GM21447 (cell line): Measurements from ENCODE around the gene TRAF3IP3.

Experiments
- ATAC-seq: cut with Tn5 transposase; IDR thresholded peaks from one replicate; pipeline ENCODE4 v1.9.1; 2021; ENCODE audit not compliant: unreplicated experiment

The TRAF3IP3 gene, protein sequence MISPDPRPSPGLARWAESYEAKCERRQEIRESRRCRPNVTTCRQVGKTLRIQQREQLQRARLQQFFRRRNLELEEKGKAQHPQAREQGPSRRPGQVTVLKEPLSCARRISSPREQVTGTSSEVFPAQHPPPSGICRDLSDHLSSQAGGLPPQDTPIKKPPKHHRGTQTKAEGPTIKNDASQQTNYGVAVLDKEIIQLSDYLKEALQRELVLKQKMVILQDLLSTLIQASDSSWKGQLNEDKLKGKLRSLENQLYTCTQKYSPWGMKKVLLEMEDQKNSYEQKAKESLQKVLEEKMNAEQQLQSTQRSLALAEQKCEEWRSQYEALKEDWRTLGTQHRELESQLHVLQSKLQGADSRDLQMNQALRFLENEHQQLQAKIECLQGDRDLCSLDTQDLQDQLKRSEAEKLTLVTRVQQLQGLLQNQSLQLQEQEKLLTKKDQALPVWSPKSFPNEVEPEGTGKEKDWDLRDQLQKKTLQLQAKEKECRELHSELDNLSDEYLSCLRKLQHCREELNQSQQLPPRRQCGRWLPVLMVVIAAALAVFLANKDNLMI

DNA sequence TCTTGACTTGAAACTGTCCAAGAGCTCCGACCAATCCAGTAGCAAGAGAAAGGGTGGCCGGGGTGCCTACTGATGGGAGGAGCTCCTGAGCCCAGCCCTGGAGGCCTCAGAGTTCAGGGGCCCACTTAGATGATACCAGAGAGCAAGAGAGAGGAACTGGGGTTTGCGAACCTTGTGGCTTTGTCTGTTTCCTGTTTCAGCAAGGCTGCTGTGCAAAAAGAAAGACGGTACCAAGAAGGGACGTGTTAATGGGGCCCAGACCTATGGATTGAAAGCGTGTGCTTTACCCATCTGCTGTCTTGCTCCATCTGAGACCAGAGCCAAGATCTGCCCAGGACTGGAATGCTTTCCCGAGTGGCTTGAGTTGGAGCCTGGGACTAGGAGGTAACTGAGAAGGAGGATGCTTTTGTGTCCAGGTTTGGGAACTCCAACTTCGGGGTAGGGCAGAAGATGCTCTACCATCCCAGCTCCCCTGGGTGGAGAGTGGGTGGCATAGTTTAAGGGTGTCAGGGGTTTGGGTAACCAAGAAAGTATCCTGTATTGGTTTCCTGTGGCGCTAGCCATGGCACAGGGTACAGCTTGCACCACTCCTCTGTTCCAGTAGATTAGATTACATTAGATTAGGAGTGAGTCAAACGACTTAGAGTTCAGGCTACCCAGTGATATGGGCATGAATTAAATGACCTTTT, at the start of gene TRAF3IP3:
TSS of gene TRAF3IP3 (plus strand) at position 128 of the 689 bp plus-strand sequence. CDS start 3,987 bp downstream, outside the sequence.
- ATAC-seq: peak; percentile 66

DNA sequence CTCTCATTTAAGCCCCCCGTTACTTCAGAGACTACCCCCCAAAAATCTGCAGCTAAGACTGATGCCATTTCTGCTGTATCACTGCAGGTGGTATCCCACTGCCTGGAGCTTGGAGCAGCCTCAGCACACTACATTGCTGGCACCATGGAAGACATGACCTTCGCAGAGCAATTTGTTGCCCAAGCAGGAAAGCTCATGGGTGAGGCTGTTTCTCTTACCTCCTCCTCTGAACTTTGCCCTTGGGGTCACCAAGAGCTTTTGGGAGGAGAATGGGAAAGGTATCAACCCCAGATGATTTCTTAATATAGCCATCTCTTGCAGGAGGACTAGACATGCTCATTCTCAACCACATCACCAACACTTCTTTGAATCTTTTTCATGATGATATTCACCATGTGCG, 49.2 kb upstream of the TRAF3IP3 start:
- ATAC-seq: no peak

DNA sequence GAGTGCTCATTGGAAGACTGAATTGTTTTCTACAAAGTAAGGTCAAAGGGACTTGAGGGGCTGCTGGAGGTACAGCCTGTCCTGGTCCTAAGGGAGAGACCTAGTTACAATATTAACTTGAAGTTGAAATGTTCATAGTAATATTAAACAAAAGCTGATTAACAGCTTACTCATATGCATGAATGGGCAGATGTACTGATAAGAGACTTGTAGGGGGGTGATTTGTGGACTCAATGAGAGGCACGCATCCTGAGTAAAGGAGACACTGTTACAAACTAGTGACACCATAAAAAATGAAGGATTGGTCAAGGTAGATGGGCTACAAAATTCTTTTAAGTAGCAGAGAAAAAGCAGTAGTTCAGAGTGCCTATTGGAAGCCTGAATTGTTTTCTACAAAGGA, 48.5 kb upstream of the TRAF3IP3 start:
- ATAC-seq: no peak

DNA sequence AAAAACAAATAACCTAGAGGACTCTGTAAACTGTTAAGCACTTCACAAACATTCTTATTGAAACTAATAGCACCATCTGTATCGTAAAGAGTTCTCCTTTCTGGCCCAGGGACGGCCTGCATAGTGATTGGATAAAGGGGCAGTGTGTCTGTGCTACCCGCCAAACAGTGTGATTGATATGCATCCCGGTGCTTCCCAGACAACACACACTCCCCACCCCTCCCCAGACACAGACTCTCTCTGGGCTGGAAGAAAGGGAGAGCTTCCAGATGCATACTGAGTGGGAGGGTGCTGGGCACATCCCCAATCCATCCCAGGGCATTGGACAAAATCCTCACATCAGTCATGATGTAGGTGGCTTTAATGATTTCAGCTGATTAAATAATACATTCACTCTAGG, 47.6 kb upstream of the TRAF3IP3 start:
- ATAC-seq: no peak

DNA sequence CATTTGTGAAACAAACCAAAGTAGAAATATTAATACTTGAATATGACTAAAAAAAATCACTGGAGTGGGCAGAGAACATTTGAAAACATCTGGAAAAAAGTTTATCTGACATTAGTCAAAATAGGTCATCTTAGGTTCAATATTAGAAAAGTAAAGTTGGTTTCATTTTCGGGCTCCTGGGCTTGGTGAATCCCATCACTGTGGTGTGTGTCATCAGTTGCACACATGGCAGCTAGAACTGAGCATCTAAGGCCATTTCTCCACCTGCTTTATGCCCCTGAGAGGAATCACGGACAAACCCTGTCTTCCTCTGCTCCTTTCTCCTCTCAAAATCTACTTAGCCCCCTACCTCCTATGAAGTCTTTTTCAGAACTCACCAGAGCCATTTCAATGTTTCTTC, 45.8 kb upstream of the TRAF3IP3 start:
- no peak for ATAC-seq

DNA sequence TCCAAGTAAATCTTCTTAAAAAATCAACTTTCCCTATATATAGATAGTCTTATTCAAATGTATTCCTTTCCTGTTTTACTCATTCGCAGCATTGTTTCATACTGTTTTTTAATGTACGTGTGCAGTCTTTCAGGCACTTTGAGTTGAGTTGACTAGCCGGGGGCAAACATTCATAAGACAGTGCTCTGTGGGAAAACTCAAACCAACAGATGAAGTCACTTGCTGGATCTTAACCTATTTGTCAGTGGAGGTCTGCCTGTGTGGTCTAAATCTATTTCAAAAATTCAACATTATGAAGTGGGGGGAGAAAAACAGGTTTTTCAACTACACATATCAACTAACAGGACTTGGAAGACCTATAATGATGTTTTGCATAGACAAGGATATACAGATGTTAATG, 45.0 kb upstream of the TRAF3IP3 start:
- ATAC-seq: no peak

DNA sequence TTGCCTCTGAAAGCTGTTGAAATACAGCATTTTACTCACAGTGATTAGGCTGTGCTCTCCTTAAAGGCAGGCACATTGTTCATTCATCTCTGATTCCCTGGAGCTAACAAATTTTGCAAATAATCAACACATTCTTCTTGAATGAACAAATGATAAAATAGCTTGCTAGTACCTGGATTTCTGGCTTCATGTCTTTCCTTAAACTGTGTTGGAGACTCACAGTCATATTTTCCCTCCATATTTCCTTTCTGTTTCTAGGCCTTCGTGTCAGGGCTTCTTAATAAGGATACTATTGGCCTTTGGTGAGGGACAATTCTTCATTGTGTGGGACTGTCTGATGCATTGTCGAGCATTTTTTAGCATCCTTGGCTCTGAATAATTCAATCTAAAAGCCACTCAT, 41.5 kb upstream of the TRAF3IP3 start:
- no peak for ATAC-seq

DNA sequence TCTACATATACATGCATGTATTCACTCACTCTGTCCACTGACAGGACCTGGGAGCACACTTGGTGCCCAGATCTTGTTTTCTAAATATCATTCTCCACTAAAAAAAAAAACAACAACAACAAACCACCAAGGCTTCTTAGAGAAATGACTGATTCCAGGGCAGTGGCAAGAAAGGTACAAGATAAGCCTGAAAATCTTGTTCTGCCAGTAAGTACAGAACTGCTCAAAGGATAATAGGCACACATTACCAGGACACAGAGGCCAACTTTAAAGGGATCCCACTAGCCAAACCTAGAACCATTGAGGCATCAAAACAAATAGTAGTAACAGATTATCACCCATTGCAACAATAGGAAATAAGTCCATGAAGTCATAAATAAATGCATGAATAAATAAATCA, 40.5 kb upstream of the TRAF3IP3 start:
- no peak for ATAC-seq

DNA sequence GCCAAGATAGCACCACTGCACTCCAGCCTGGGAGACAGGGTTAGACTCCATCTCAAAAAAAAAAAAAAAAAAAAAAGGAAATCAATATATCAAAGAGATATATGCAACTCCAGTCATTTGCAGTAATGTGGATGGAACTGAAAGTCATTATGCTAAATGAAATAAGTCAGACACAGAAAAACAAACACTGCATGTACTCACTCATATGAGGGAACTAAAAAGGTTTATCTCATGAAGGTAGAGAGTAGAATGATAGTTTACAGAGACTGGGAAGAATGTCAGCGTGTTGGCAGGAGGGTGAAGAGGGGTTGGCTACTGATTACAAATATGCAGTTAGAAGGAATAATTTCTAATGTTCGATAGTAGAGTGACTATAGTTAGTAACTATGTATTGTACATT, 38.0 kb upstream of the TRAF3IP3 start:
- ATAC-seq: no peak

DNA sequence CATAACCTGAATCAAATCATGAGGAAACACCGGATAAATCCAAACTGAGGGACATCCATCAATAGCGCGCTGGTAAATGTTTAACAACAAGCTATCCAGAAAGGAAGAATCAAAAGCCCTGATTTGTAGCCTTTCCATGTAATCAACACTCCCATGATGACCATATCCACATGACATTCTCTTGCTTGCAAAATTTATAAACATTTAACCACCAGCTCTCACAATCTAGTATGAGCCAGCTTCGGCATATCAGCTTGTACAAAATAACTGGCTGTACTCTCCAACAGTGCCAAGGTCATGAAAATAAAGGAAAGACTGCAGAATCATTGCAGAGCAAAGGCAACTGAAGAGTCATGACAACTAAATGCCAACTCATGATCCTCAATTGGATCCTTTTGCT, 35.5 kb upstream of the TRAF3IP3 start:
- no peak for ATAC-seq

DNA sequence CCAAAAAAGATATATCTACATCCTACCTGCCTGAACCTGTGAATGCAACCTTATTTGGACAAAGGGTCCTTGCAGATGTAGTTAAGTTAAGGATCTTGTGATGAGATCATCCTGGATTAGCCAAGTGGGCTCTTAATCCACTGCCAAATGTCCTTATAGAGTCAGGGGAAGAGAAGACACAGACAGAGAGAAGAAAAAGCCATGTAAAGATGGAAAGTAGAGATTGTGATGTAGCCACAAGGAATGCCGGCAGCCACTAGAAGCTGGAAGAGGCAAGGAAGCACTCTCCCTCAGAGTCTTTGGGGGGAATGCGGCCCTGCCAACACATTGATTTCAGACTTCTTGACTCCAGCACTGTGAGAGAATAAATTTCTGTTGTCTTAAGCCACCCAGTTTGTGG, 35.0 kb upstream of the TRAF3IP3 start:
- ATAC-seq: no peak

DNA sequence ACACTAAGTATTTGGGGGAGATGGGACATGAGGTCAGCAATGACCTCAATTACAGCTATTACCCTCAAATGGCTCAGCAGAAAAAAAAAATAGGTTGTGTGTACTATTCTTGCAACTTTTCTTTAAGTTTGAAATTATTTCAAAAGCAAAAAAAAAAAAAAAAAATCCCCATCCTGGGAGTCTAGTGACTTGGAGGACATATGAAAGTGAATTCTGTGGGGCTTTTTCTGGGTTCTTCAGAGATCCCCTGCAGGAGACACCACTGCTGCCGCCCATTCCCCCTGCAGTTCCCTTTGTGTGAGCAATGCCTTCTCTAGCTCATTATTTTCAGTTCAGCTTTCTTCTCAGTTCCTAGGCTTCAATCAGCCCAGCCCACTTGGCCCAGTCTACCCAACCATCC, 34.5 kb upstream of the TRAF3IP3 start:
- ATAC-seq: no peak

DNA sequence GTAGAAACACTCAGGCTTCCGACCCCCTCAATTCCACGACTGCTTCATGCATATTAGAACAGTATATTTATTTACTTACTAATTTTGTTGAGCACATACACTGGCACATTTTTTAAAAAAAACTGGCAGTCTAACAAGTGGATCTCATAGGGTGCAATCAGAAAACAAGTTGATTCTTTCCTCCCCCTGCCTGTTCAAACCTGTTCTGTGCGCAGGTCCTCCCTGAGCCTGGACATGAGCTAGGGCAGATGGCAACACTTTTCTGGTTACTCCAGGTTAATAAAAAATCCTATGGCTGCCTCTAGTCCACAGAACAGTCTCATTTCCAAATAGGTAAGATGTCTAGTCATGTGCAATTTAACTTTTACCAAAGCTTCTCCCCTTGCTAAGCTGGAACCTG, 32.6 kb upstream of the TRAF3IP3 start:
- ATAC-seq: no peak

DNA sequence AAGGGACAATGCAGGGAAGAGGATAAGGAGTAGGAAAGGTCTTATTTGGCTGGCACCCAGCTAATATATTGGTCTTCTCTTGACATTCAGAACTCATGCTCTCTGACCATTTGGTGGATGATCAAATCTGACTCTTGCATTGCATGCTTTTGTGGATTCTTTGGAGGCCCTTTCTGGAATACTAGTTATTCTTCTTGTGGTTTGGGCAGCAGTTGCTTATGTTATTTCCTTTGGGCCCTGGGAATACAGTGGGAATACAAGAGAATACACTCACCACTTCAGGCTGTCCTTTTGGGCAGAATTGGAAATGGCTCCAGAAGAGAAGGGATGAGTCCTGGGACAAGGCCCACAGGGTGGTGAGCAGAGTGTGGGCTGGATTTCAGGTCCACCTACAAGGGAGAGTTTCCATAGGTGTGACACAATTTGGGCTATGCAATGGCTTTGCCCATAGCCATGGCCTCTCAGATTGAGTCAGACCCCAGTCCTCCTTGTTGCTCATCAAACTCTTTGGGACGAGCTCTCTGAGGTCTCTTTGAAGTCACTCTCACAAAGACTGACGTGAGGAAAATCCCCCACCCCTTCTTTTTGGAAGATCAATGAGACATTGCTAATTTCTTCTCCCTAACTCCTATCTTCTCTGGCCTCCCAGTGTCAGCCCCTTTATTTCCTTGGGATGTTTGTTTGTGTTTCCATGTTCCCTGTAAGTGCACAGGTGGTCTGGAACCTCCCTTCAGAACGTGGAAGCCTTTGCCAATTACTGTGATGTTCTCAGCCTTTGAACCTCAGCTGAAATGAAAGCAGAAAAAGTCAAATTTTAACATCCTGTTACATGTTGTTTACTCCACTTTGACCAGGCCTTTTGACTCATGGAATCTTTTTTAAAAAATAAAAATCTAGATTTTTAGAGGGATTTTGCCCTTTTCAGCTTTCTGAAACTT, 31.8 kb upstream of the TRAF3IP3 start:
- peak; percentile 48 for ATAC-seq

DNA sequence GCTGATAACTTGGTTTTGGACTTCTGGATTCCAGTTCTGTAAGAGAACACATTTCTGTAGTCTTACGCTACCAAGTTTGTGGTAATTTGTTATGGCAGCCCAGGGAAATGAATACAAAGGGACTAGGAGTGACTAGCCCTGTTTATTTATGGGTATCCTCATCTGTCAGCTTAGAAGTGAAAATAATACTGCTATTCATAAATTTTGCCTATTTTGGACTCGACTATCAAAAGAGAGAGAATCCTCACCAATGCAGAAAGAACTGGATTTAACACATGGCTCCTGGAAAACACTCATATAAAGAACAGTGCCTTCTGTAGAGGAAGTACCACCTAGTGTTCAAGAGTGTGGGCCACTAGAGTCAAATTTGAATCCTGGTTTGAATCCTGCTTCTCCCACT, 28.6 kb upstream of the TRAF3IP3 start:
- ATAC-seq: no peak

DNA sequence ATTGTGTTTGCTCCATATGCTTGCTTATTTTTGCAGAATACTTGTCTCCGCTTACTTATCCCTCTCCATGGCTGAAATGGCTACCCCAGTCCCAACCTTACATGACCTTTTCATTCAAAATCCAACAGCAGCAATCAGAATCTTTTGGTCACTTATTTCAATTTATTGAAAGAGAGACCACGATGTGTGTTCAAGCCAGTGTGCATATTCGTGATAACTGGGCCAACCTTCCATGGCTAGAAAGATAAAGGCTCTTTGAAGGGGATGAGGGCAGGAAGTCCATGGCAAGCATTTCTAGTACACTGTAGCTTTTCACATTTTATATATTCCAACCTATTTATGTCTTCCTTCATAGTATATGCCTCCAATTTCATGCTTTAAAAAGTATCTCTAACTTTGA, 28.1 kb upstream of the TRAF3IP3 start:
- no peak for ATAC-seq

DNA sequence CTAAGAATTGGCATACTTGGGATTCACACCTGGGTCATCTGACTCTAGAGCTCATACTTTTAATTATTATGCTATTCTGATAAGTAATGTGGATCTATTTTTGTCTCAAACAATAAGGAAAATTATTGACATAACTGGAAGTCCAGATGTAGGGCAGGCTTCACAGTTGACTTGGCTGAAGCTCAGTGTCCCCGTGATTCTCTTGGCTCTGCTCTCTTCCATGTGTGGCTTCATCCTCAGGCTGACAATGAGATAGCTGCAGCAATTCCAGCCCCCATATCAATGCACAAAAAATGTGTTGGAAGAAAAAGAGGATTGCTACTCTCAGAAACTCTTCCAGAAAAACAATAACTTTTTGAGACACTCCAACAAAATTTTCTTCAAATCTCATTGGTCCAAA, 27.4 kb upstream of the TRAF3IP3 start:
- no peak for ATAC-seq

DNA sequence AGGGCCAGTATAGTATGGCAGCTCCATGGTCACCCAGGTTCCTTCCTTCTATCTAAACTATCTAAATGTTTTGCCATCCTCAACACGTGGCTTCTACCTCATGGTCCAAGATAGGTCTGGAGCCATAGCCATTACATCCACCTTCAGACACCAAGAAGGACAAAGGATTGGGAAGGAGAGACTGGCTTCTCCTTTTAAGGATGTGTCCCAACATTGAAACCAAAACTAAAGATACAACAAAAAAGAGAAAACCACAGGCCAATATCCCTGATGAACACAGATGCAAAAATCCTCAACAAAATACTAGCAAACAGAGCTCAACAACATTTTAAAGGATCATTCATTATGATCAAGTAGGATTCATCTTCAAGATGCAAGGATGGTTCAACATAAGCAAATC, 26.4 kb upstream of the TRAF3IP3 start:
- no peak for ATAC-seq

DNA sequence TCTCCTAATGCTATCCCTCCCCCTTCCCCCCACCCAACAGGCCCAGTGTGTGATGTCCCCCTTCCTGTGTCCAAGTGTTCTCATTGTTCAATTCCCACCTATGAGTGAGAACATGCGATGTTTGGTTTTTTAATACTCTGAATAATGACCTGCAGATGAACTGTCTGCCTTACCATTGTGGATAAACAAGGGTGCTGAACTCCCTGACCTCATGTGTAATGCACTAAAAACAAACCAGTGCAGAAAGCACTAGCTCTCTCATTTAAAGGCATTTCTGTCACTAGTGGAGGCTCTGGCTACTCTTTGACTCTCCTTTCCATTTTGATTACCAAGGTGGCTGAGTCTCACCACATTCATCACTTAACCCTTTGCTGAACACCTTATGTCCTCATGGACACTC, 23.1 kb upstream of the TRAF3IP3 start:
- no peak for ATAC-seq

DNA sequence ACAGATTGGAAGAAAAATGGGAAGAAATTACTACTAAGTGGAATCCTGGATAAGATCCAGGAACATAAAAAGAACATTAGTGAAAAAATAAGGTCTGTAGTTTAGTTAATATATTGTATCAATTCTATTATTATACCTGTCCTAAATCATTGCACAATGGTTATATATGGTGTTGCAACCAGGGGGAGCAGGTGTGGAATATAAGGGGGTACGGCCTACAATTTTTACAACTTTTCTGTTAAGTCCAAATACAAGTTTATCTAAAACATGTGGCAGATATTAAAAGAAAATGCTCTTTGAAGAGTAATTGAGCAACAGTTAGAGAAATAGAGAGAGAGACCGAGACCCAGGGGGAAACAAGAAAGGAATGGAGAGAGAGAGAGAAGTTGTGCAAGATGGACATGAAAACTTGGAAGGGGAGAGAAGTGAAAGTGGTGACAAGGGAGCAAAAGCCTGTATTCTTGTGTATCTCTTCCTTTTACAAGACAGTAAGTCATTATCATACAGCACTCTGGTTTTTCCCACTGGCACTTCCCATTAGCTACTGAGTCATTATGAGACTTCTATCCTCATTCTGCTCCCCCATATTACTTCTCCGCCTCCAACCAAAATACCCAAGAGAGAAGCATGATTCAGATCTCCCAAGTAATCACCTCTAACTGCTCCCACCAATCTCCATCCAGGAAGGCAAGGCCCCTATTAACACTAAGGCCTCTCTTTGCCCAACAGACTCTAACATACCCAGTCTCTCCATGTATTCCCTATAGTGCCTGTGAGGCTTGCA, 22.3 kb upstream of the TRAF3IP3 start:
- ATAC-seq: no peak
